Spleen (tissue), 11 donors: ENCODE measurements around the gene RGS14. TPM values are rescaled to one million over a fixed set of nuclear protein-coding genes. Genes with fewer than 3 reads are reported as not detected.

Experiments used
- DNase-seq: peaks from one replicate; pipeline ENCODE4 v3.0.0-alpha.2; 2020
- H3K27ac ChIP-seq, 8 donors: fragments of 200-600 bp; sonication (generic) in 7 of 8; 1 replicate in 4 of 8; 2 replicates in 4 of 8; pipeline versions ENCODE4 v1.5.0 to v1.8.0; 2016 to 2021; ENCODE audit warnings: inconsistent platforms in 4 of 8, mild to moderate bottlenecking in 4 of 8, moderate library complexity in 1 of 8
- H3K27me3 ChIP-seq, 7 donors: fragments of 200-600 bp; sonication (generic) in 6 of 7; replicated peaks in 1 of 7; 1 replicate in 4 of 7; 2 replicates in 3 of 7; pipeline versions ENCODE4 v1.5.0 to v1.8.0; 2016 to 2021; ENCODE audit warnings: inconsistent platforms in 3 of 7, mild to moderate bottlenecking in 1 of 7
- H3K36me3 ChIP-seq, 6 donors: fragments of 200-600 bp; sonication (generic) in 5 of 6; 1 replicate in 4 of 6; 2 replicates in 2 of 6; pipeline versions ENCODE4 v1.5.0 to v1.8.0; 2016 to 2021; ENCODE audit warnings: inconsistent platforms in 2 of 6
- H3K4me1 ChIP-seq, 6 donors: fragments of 200-600 bp; sonication (generic) in 5 of 6; 1 replicate in 3 of 6; 2 replicates in 3 of 6; pipeline versions ENCODE4 v1.5.0 to v1.8.0; 2016 to 2021; ENCODE audit warnings: inconsistent platforms in 3 of 6
- H3K4me3 ChIP-seq, 8 donors: fragments of 200-600 bp; sonication (generic) in 7 of 8; 1 replicate in 4 of 8; 2 replicates in 4 of 8; pipeline versions ENCODE4 v1.5.0 to v1.8.0; 2016 to 2021; ENCODE audit warnings: inconsistent platforms in 4 of 8, mild to moderate bottlenecking in 4 of 8, moderate library complexity in 2 of 8
- H3K9me3 ChIP-seq, 8 donors: fragments of 200-600 bp; sonication (generic) in 7 of 8; 1 replicate in 4 of 8; 2 replicates in 4 of 8; pipeline versions ENCODE4 v1.5.0 to v1.8.0; 2016 to 2021; ENCODE audit warnings: inconsistent platforms in 4 of 8
- CTCF ChIP-seq, 11 experiments: fragments of 200-600 bp in 7 of 11; fragments of 450-650 bp in 4 of 11; sonication (generic) in 4 of 11; IDR thresholded peaks in 8 of 11; conservative IDR thresholded peaks in 3 of 11; 1 replicate in 7 of 11; 2 replicates in 4 of 11; pipeline versions ENCODE4 v1.4.0 to v1.8.0; 2016 to 2021; ENCODE audit warnings: antibody characterized with exemption in 11 of 11, inconsistent platforms in 4 of 11, mild to moderate bottlenecking in 1 of 11
- POLR2A ChIP-seq, 3 donors: fragments of 450-650 bp; IDR thresholded peaks; one replicate each; pipeline ENCODE4 v1.5.1; 2017; ENCODE audit warnings: antibody characterized with exemption in 3 of 3, mild to moderate bottlenecking in 1 of 3
- POLR2AphosphoS5 ChIP-seq, 3 donors: sonication (generic); formaldehyde crosslinking; IDR thresholded peaks; one replicate each; pipeline ENCODE4 v1.5.1; 2017; ENCODE audit warnings: antibody characterized with exemption in 3 of 3
- WGBS, 5 donors: extraction: QIAGEN DNeasy Blood & Tissue Kit in 3 of 5; methylation state at CpG; one replicate each; pipeline versions ENCODE4 v1.1.5 to v1.1.7; 2013 to 2018; 5-methylcytosine and 5-hydroxymethylcytosine counted together
- intact Hi-C: fragments of 100-400 bp; cut with DNase I; formaldehyde crosslinking; loops from one replicate; pipeline ENCODE4 v1.15.0; 2023; ENCODE audit warnings: low total_unique reads
- polyA plus RNA-seq, 3 donors: library from polyadenylated mRNA; stranded (reverse); fragments of 200-250 nt; gene quantifications; one replicate each; pipeline ENCODE4 v1.2.1, GENCODE V29; 2013
- total RNA-seq, 7 donors: library from RNA; depleted of rRNA in 3 of 7; stranded (reverse); fragments of >200 nt in 3 of 7; fragmentation: NEBNext Ultra II Directional in 4 of 7; extraction: Animal tissue kit (Norgen Biotek cat#: 25700) in 4 of 7; gene quantifications; one replicate each; pipeline versions ENCODE4 v1.1.0 to v1.2.1, GENCODE V29; 2016 to 2021
- donor health status: healthy with polysubstance abuse.
- donor health status: DM: no; HTN: no; CAD: no; lungs with moderate emphysema.
- donor health status: DM: no; HTN: no; CAD: no.
- donor health status: Bipolar disorder and iron deficiency.
- donor health status: healthy.
- donor health status: DM: no; HTN: no; CAD: no.
- donor health status: DM: yes; HTN: yes; CAD: no.

The RGS14 gene
- total and polyA plus RNA-seq, 10 donors: 45.3 to 111 (median 76.9) TPM

DNA sequence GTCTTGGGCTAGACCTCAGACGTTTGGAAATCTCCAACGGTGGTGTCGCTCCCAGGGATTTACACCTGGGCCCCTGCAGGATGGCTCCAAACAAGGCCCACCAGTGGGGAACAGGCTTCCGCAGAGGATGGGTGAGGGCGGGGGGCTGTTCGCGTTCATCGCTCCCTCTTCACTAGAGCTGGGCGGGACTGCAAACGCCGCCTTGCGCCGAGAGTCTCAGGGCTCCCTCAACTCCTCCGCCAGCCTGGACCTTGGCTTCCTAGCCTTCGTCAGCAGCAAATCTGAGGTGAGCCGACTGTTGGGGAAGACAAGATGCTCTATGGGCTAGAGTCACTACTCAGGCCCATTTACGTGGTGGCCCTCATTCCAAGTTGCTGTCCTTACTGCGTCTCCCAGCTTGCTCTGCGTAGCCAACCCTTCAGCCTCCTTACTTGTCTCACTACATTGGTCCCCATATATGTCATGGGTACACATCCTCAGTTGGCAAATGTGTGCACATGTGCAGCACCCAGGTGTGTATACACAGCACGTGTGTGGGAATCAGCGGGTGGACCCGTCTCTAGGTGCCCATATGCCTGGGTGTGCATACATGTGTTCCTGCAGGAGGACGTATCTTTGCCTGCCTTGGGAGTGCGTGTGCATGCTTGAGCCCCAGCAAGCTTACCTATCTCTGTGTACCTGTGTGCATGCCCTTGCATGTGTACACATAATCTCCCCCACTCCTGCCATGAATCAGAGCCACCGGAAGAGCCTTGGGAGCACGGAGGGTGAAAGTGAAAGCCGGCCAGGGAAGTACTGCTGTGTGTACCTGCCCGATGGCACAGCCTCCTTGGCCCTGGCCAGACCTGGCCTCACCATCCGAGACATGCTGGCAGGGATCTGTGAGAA is 10.5 kb downstream of the RGS14 start:
- 89 to 93% (median 92%) methylated on average over 25 to 29 of the region's 29 CpGs for WGBS, 5 donors
- Histone ChIP-seq H3K4me1 (peaks cover 13 to 98% (median 78%) of the 10 kb centered on the region in 6 donors), H3K36me3 (peaks cover 0 to 81% (median 35%) of the 10 kb centered on the region in 6 donors), H3K9me3 (no peaks in the 10 kb centered on the region), H3K27me3 (no peaks in the 10 kb centered on the region), H3K27ac (peak overlapping the region in 4 of 8 donors; percentile 7 to 90 (median 86)), H3K4me3 (no peak overlapping the region)
- intact Hi-C loops: loop anchor here (10.0 kb wide), 1 partner anchor 53 kb away; the partner anchor contains the start of gene MXD3
- no peak for DNase-seq
- TF ChIP-seq CTCF (IDR thresholded peaks at IDR 0.05 in 8 of 11, conservative IDR thresholded peaks at IDR 0.05 in 3 of 11) (no peak), POLR2AphosphoS5 (IDR thresholded peaks at IDR 0.05) (no peak), POLR2A (IDR thresholded peaks at IDR 0.05) (no peak)

- no peak overlapping the region for H3K4me3 ChIP-seq
- intact Hi-C loops: loop anchor here (10.0 kb wide), 1 partner anchor 54 kb away; the partner anchor contains the start of gene MXD3
- no peaks in the 10 kb centered on the region for H3K9me3 ChIP-seq
- H3K27ac ChIP-seq: peak overlapping the region in 6 of 8 donors; percentile 7 to 90 (median 84)
- DNase-seq: no peak
- H3K36me3 ChIP-seq: peaks cover 0 to 89% (median 35%) of the 10 kb centered on the region in 6 donors
- TF ChIP-seq POLR2A (IDR thresholded peaks at IDR 0.05): no peak
- TF ChIP-seq POLR2AphosphoS5 (IDR thresholded peaks at IDR 0.05): no peak
- TF ChIP-seq CTCF (IDR thresholded peaks at IDR 0.05 in 8 of 11, conservative IDR thresholded peaks at IDR 0.05 in 3 of 11): peak in 10 of 11 experiments; percentile 23 to 78 (median 63)
- no peaks in the 10 kb centered on the region for H3K27me3 ChIP-seq
- peaks cover 17 to 98% (median 78%) of the 10 kb centered on the region in 6 donors for H3K4me1 ChIP-seq
- WGBS, 5 donors: 67 to 79% (median 75%) methylated on average over 5 of the region's 5 CpGs
Measured at GRCh38 chr5:177368869-177369644, 11.3 kb downstream of the RGS14 start.

DNA sequence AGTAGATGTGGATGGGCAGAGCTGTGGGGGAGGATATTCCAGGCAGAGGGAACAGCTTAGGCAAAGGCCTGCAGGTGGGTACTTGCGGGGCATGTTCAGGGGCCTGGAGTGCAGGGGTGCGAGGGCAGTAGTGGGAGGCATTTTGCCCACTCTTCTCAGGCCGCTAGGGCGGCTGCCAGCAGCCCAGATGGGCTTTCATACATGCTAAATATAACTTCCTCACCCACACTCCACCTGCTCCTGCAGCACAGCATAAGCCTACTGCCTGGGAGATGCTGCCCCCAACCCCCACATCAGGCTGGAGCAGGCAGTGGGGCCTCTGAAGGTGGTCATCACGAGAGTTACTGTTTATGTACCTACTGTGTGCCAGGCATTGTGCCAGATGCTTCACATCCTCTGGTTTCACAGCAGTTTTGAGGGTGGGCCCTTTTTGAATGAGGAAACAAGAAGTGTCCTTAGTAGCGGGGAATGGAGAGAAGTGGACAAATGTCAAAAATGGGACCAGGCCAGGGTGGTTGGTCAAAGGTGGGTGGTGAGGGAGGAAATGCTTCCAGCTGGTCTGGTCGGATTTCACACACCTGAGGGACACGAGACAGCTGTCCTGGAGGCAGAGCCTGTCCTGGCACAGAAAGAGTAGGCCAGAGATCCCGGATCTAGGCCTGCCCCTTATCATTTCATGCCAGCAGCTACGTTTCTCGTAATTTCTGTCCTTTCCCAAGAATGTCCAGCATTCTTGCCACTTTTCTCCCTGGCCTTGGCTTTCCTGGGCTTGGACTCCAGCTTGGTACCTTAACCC is 12.1 kb downstream of the RGS14 start:
- peak overlapping the region in 7 of 8 donors; percentile 22 to 90 (median 82) for H3K27ac ChIP-seq
- TF ChIP-seq POLR2A (IDR thresholded peaks at IDR 0.05) (no peak), CTCF (IDR thresholded peaks at IDR 0.05 in 8 of 11, conservative IDR thresholded peaks at IDR 0.05 in 3 of 11) (no peak), POLR2AphosphoS5 (IDR thresholded peaks at IDR 0.05) (no peak)
- WGBS, 5 donors: 69 to 74% (median 69%) methylated on average over 9 to 11 of the region's 11 CpGs
- H3K9me3 ChIP-seq: no peaks in the 10 kb centered on the region
- H3K4me3 ChIP-seq: peak overlapping the region in 1 of 8 donors; percentile 70
- intact Hi-C loops: loop anchor here (10.0 kb wide), 1 partner anchor 55 kb away; the partner anchor contains the start of gene MXD3
- peaks cover 17 to 97% (median 75%) of the 10 kb centered on the region in 6 donors for H3K4me1 ChIP-seq
- no peaks in the 10 kb centered on the region for H3K27me3 ChIP-seq
- peaks cover 0 to 94% (median 35%) of the 10 kb centered on the region in 6 donors for H3K36me3 ChIP-seq
- DNase-seq: no peak
